ENCODE measurements around the gene RGS14. TPM values are rescaled to one million over a fixed set of nuclear protein-coding genes. Genes with fewer than 3 reads are reported as not detected.
A peak's percentile ranks its signal among the peaks of the same experiment; 100 is the strongest.

The RGS14 gene
- total RNA-seq, 2 experiments from 2014 or later = 33.0 to 46.3 TPM

DNA sequence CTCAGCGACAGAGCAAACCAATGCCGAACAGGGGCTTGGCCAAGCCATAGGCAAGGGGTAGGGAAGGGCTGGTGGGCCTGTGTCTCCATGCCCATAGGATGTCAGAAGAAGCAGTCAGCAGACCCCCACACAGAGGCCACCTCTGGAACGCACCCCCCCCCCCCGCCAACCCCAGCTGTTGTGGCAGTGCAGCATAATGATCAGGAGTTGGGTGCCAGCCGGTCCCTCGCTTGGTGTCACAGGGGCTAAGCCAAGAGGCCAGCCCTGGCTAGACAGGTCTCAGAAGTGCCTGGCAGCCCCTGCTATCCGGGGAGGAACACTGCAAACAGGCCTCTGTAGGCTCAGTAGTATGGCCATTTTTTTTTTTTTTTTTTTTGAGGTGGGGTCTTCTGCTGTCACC, 42.3 kb upstream of the RGS14 start:
- BruUV-seq (replicated peaks) = no TSS peak
- intact Hi-C loops (cut with micrococcal nuclease; ENCODE audit: unreplicated experiment) = no loop called here
- POLR2A ChIA-PET = interaction anchor here (0.5 kb wide), 1 partner anchor 57 kb away, joined by 3 read pairs; no protein-coding TSS in a partner anchor

GRCh38 chr5:177316005-177316404, 41.7 kb upstream of the RGS14 start:
- no peak for DNase-seq (ENCODE audit: low spot score)
- Histone ChIP-seq H3K4me2 (ENCODE audit: low read length) (no peak overlapping the region), H3K36me3 (ENCODE audit: insufficient read depth, low read length) (peaks cover 6% of the 10 kb centered on the region; the same call in 1 of the 2 replicates), H4K20me1 (ENCODE audit: insufficient read depth, low read length) (no peaks in the 10 kb centered on the region), H3K9me3 (ENCODE audit: low read length) (no peaks in the 10 kb centered on the region), H3K9me2 (ENCODE audit: insufficient read depth, low read length) (no peaks in the 10 kb centered on the region), H3K79me2 (ENCODE audit: insufficient read depth, low read depth, low read length) (peaks cover 5% of the 10 kb centered on the region; the same call in 1 of the 2 replicates), H3K27ac (ENCODE audit: low read depth, low read length, poor library complexity, severe bottlenecking) (no peak overlapping the region), H3K4me1 (ENCODE audit: insufficient read depth, low read length, poor library complexity, severe bottlenecking) (peaks cover 16% of the 10 kb centered on the region), H2AFZ (ENCODE audit: low read length) (no peak overlapping the region), H3K4me3 (ENCODE audit: low read depth, low read length, poor library complexity, severe bottlenecking) (no peak overlapping the region)
- TF ChIP-seq CTCF (conservative IDR thresholded peaks at IDR 0.05; ENCODE audit: low read length) = no peak
- no peak for TF ChIP-seq EZH2phosphoT487 (IDR thresholded peaks at IDR 0.05; ENCODE audit: borderline replicate concordance, low read depth, low read length)
- ChIA-PET CTCF (ENCODE audit: unreplicated experiment) (interaction anchor here (0.6 kb wide), 1 partner anchor 36 kb away, joined by 3 read pairs; no protein-coding TSS in a partner anchor), POLR2A (interaction anchor here (0.6 kb wide), 1 partner anchor 88 kb away, joined by 3 read pairs; no protein-coding TSS in a partner anchor)
- intact Hi-C loops (cut with micrococcal nuclease; ENCODE audit: unreplicated experiment) = no loop called here
- no TSS peak for BruUV-seq (replicated peaks)

More for the DNA sequence above, 42.3 kb upstream of the RGS14 start:
- Histone ChIP-seq H3K27ac (ENCODE audit: low read depth, low read length, poor library complexity, severe bottlenecking) (no peak overlapping the region), H3K9me3 (ENCODE audit: low read length) (no peaks in the 10 kb centered on the region), H3K4me3 (ENCODE audit: low read depth, low read length, poor library complexity, severe bottlenecking) (no peak overlapping the region), H3K36me3 (ENCODE audit: insufficient read depth, low read length) (peaks cover 8% of the 10 kb centered on the region), H4K20me1 (ENCODE audit: insufficient read depth, low read length) (peaks cover 3% of the 10 kb centered on the region; the same call in 1 of the 2 replicates), H3K9me2 (ENCODE audit: insufficient read depth, low read length) (no peaks in the 10 kb centered on the region), H2AFZ (ENCODE audit: low read length) (no peak overlapping the region), H3K4me1 (ENCODE audit: insufficient read depth, low read length, poor library complexity, severe bottlenecking) (peaks cover 21% of the 10 kb centered on the region), H3K79me2 (ENCODE audit: insufficient read depth, low read depth, low read length) (peaks cover 11% of the 10 kb centered on the region; the same call in 1 of the 2 replicates), H3K4me2 (ENCODE audit: low read length) (no peak overlapping the region)
- TF ChIP-seq CTCF (conservative IDR thresholded peaks at IDR 0.05; ENCODE audit: low read length) = no peak
- TF ChIP-seq EZH2phosphoT487 (IDR thresholded peaks at IDR 0.05; ENCODE audit: borderline replicate concordance, low read depth, low read length) = no peak
- DNase-seq (ENCODE audit: low spot score) = no peak
- CTCF ChIA-PET (ENCODE audit: unreplicated experiment) = no interaction called here

DNA sequence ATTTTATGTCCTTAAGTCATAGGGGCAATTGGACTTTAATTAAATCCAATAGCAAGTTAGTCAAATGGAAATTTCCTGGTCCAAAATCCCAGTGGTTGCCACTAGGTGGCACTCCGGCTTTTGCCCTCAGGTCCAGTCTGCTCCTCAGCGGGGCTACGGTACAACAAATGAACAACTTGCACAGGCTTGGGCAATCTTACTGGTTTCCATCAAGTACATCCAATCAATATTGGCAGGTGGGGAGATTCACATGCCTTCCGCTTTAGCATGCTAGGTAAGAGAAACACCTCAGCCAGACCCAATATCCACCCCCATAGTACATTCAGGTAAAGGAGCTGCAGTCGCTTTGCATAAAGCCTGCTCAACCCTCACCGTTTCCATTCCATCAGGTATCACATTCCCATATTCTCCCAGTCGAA, 39.8 kb upstream of the RGS14 start:
- intact Hi-C loops (cut with micrococcal nuclease; ENCODE audit: unreplicated experiment) = loop anchor here (1.0 kb wide), 2 partner anchors 72 to 136 kb away; no protein-coding TSS in a partner anchor
- ChIA-PET CTCF (ENCODE audit: unreplicated experiment) (no interaction called here), POLR2A (interaction anchor here (0.7 kb wide), 1 partner anchor 482 kb away, joined by 3 read pairs; no protein-coding TSS in a partner anchor)
- BruUV-seq (replicated peaks) = no TSS peak
- no peak overlapping the region for H3K27ac ChIP-seq (ENCODE audit: low read depth, low read length, poor library complexity, severe bottlenecking)
- peaks cover 11% of the 10 kb centered on the region for H3K4me1 ChIP-seq (ENCODE audit: insufficient read depth, low read length, poor library complexity, severe bottlenecking)
- H3K79me2 ChIP-seq (ENCODE audit: insufficient read depth, low read depth, low read length) = no peaks in the 10 kb centered on the region
- no peaks in the 10 kb centered on the region for H3K9me3 ChIP-seq (ENCODE audit: low read length)
- TF ChIP-seq CTCF (conservative IDR thresholded peaks at IDR 0.05; ENCODE audit: low read length) (peak; percentile 99), EZH2phosphoT487 (IDR thresholded peaks at IDR 0.05; ENCODE audit: borderline replicate concordance, low read depth, low read length) (no peak)
- H3K9me2 ChIP-seq (ENCODE audit: insufficient read depth, low read length) = no peaks in the 10 kb centered on the region
- H3K4me3 ChIP-seq (ENCODE audit: low read depth, low read length, poor library complexity, severe bottlenecking) = no peak overlapping the region
- H4K20me1 ChIP-seq (ENCODE audit: insufficient read depth, low read length) = no peaks in the 10 kb centered on the region
- peaks cover 6% of the 10 kb centered on the region; the same call in 1 of the 2 replicates for H3K36me3 ChIP-seq (ENCODE audit: insufficient read depth, low read length)
- DNase-seq (ENCODE audit: low spot score) = peak; percentile 82
- no peak overlapping the region for H3K4me2 ChIP-seq (ENCODE audit: low read length)
- no peak overlapping the region for H2AFZ ChIP-seq (ENCODE audit: low read length)
